HG03039 (cell line): ENCODE results near the gene NCKAP1.
"Not testable (repeated sequence)": the region's sequence is repeated elsewhere in the genome, so short reads cannot be mapped to it uniquely, and the experiment has no call there.

Source experiments
- ATAC-seq: cut with Tn5 transposase; IDR thresholded peaks from one replicate; pipeline ENCODE4 v1.9.1; 2021; ENCODE audit warnings: mild to moderate bottlenecking, moderate library complexity; ENCODE audit not compliant: unreplicated experiment

Gene NCKAP1

GRCh38 chr2:183037553-183038340 lies 510 bp downstream of the NCKAP1 start:
- peak; percentile 38 for ATAC-seq

GRCh38 chr2:183037074-183037552 lies 1.1 kb downstream of the NCKAP1 start:
- no peak for ATAC-seq

- ATAC-seq = peak; percentile 30
These were observed 2.1 kb downstream of the NCKAP1 start for GRCh38 chr2:183035954-183036669.

GRCh38 chr2:183035298-183035953 lies 2.8 kb downstream of the NCKAP1 start:
- ATAC-seq = no peak

GRCh38 chr2:183034806-183035205 lies 3.5 kb downstream of the NCKAP1 start:
- ATAC-seq = no peak

GRCh38 chr2:183033951-183034350 lies 4.3 kb downstream of the NCKAP1 start:
- no peak for ATAC-seq

- ATAC-seq = no peak
These were observed 6.1 kb downstream of the NCKAP1 start for GRCh38 chr2:183031911-183032794.

GRCh38 chr2:183029219-183029618 lies 9.0 kb downstream of the NCKAP1 start:
- no peak for ATAC-seq

GRCh38 chr2:183028108-183028507 lies 10.1 kb downstream of the NCKAP1 start:
- no peak for ATAC-seq

- ATAC-seq = no peak
These were observed 10.8 kb downstream of the NCKAP1 start for GRCh38 chr2:183027443-183027842.

GRCh38 chr2:183026424-183026823 lies 11.8 kb downstream of the NCKAP1 start:
- ATAC-seq = no peak

- ATAC-seq = no peak
These were observed 12.3 kb downstream of the NCKAP1 start for GRCh38 chr2:183025993-183026392.

- ATAC-seq = no peak
These were observed 13.7 kb downstream of the NCKAP1 start for GRCh38 chr2:183024339-183025095.

GRCh38 chr2:183022711-183023110 lies 15.5 kb downstream of the NCKAP1 start:
- no peak for ATAC-seq

- no peak for ATAC-seq
These were observed 16.6 kb downstream of the NCKAP1 start for GRCh38 chr2:183021613-183022012.

GRCh38 chr2:183019718-183020442 lies 18.4 kb downstream of the NCKAP1 start:
- no peak for ATAC-seq

GRCh38 chr2:183017845-183018244 lies 20.4 kb downstream of the NCKAP1 start:
- ATAC-seq = not testable (repeated sequence)

- no peak for ATAC-seq
These were observed 24.3 kb downstream of the NCKAP1 start for GRCh38 chr2:183014005-183014404.

- no peak for ATAC-seq
These were observed 26.5 kb downstream of the NCKAP1 start for GRCh38 chr2:183011743-183012142.
